ENCODE data around the gene DDX43. TPM values are rescaled to one million over a fixed set of nuclear protein-coding genes. Genes with fewer than 3 reads are reported as not detected.

DDX43 gene
- total and polyA plus RNA-seq, 2 donors (not counting 1 experiment from before 2014, with no cell fraction given), result 1.8 to 2.1 TPM

GRCh38 chr6:73348550-73349204 lies 46.0 kb upstream of the DDX43 start:
- Mint-ChIP-seq H3K9me3 (ENCODE audit: insufficient read depth) (no peaks in the 10 kb centered on the region), H3K4me3 (no peak overlapping the region), H3K27ac (no peak overlapping the region), H3K4me1 (no peaks in the 10 kb centered on the region), H3K27me3 (peaks cover 33% of the 10 kb centered on the region)
- Histone ChIP-seq H3K27me3 (replicated peaks in 1 of 4; ENCODE audit: control extremely low read depth in 1 of 4, control insufficient read depth in 3 of 4, insufficient read depth in 4 of 4, low read length in 3 of 4) (peaks cover 0 to 27% (median 19%) of the 10 kb centered on the region in 4 experiments), H3K4me3 (ENCODE audit: control extremely low read depth in 1 of 5, extremely low read depth in 1 of 5, insufficient read depth in 1 of 5, low read depth in 2 of 5, low read length in 4 of 5) (no peak overlapping the region), H4K20me1 (ENCODE audit: control insufficient read depth, insufficient read depth, low read length, poor library complexity, severe bottlenecking) (no peaks in the 10 kb centered on the region), H2AFZ (ENCODE audit: insufficient read depth, low read depth, low read length, poor library complexity, severe bottlenecking) (no peak overlapping the region), H3K4me2 (replicated peaks; ENCODE audit: low read depth, low read length, poor library complexity, severe bottlenecking) (no peak overlapping the region), H3K4me1 (ENCODE audit: control insufficient read depth in 2 of 2, insufficient read depth in 2 of 2, low read length in 2 of 2) (no peaks in the 10 kb centered on the region), H3K9ac (ENCODE audit: low read length) (no peak overlapping the region), H3K79me2 (ENCODE audit: control insufficient read depth, insufficient read depth, low read length) (no peaks in the 10 kb centered on the region), H3K27ac (ENCODE audit: low read length in 2 of 2) (no peak overlapping the region), H3K9me3 (ENCODE audit: control extremely low read depth in 1 of 3, control insufficient read depth in 2 of 3, insufficient read depth in 1 of 3, low read length in 2 of 3) (peaks cover 0 to 9% (median 0%) of the 10 kb centered on the region in 3 donors), H3K36me3 (replicated peaks in 1 of 2; ENCODE audit: control extremely low read depth in 1 of 2, control insufficient read depth in 1 of 2, extremely low read depth in 1 of 2, insufficient read depth in 2 of 2, low read length in 1 of 2) (no peaks in the 10 kb centered on the region)
- WGBS (ENCODE audit: insufficient coverage), result 58% methylated on average over 21 of the region's 33 CpGs
- ChIA-PET CTCF (interaction anchor here (1.7 kb wide), 1 partner anchor 22 kb away, joined by 8 read pairs; no protein-coding TSS in a partner anchor), POLR2A (no interaction called here)
- DNase-seq (no peak), ATAC-seq (ENCODE audit: low read depth) (no peak)
- TF ChIP-seq EZH2 (IDR thresholded peaks at IDR 0.05; ENCODE audit: borderline replicate concordance, insufficient read depth, low read depth, low read length, poor library complexity, severe bottlenecking) (no peak), CTCF (IDR thresholded peaks at IDR 0.05) (no peak)
- intact Hi-C loops (cut with micrococcal nuclease), result no loop called here

GRCh38 chr6:73349311-73349710 lies 45.3 kb upstream of the DDX43 start:
- H3K36me3 ChIP-seq (replicated peaks in 1 of 2; ENCODE audit: control extremely low read depth in 1 of 2, control insufficient read depth in 1 of 2, extremely low read depth in 1 of 2, insufficient read depth in 2 of 2, low read length in 1 of 2), result no peaks in the 10 kb centered on the region
- Mint-ChIP-seq H3K27ac (no peak overlapping the region), H3K4me3 (no peak overlapping the region), H3K4me1 (no peaks in the 10 kb centered on the region), H3K9me3 (ENCODE audit: insufficient read depth) (no peaks in the 10 kb centered on the region), H3K27me3 (peaks cover 33% of the 10 kb centered on the region)
- H3K79me2 ChIP-seq (ENCODE audit: control insufficient read depth, insufficient read depth, low read length), result no peaks in the 10 kb centered on the region
- no peak for ATAC-seq (ENCODE audit: low read depth)
- ChIA-PET POLR2A (no interaction called here), CTCF (interaction anchor here (1.7 kb wide), 1 partner anchor 23 kb away, joined by 8 read pairs; no protein-coding TSS in a partner anchor)
- H3K4me1 ChIP-seq (ENCODE audit: control insufficient read depth in 2 of 2, insufficient read depth in 2 of 2, low read length in 2 of 2), result no peaks in the 10 kb centered on the region
- H4K20me1 ChIP-seq (ENCODE audit: control insufficient read depth, insufficient read depth, low read length, poor library complexity, severe bottlenecking), result no peaks in the 10 kb centered on the region
- DNase-seq, result no peak
- no peak overlapping the region for H3K4me2 ChIP-seq (replicated peaks; ENCODE audit: low read depth, low read length, poor library complexity, severe bottlenecking)
- no peak for TF ChIP-seq EZH2 (IDR thresholded peaks at IDR 0.05; ENCODE audit: borderline replicate concordance, insufficient read depth, low read depth, low read length, poor library complexity, severe bottlenecking)
- TF ChIP-seq CTCF (IDR thresholded peaks at IDR 0.05), result no peak
- H2AFZ ChIP-seq (ENCODE audit: insufficient read depth, low read depth, low read length, poor library complexity, severe bottlenecking), result no peak overlapping the region
- H3K9ac ChIP-seq (ENCODE audit: low read length), result no peak overlapping the region
- intact Hi-C loops (cut with micrococcal nuclease), result no loop called here
- H3K27me3 ChIP-seq (replicated peaks in 1 of 4; ENCODE audit: control extremely low read depth in 1 of 4, control insufficient read depth in 3 of 4, insufficient read depth in 4 of 4, low read length in 3 of 4), result peaks cover 0 to 27% (median 19%) of the 10 kb centered on the region in 4 experiments
- peaks cover 0 to 12% (median 0%) of the 10 kb centered on the region in 3 donors for H3K9me3 ChIP-seq (ENCODE audit: control extremely low read depth in 1 of 3, control insufficient read depth in 2 of 3, insufficient read depth in 1 of 3, low read length in 2 of 3)
- no peak overlapping the region for H3K27ac ChIP-seq (ENCODE audit: low read length in 2 of 2)
- whole genome bisulfite sequencing (ENCODE audit: insufficient coverage), result no CpG with 5 or more reads among the region's 6 CpGs
- no peak overlapping the region for H3K4me3 ChIP-seq (ENCODE audit: control extremely low read depth in 1 of 5, extremely low read depth in 1 of 5, insufficient read depth in 1 of 5, low read depth in 2 of 5, low read length in 4 of 5)

All from B cell (primary cell).